Muscle of back (tissue), 11 donors: ENCODE data around the gene WNT2B. TPM values are rescaled to one million over a fixed set of nuclear protein-coding genes. Genes with fewer than 3 reads are reported as not detected.

ENCODE experiments used
- DNase-seq, 3 donors: peaks; one replicate each; pipeline versions ENCODE4 v3.0.0 to v3.0.0-alpha.2; 2013
- polyA plus RNA-seq, 10 donors: library from polyadenylated mRNA; unstranded; fragments of 120-200 nt; gene quantifications; one replicate each; pipeline ENCODE4 v1.2.1, GENCODE V29; 2013; ENCODE audit not compliant: insufficient read length in 10 of 10

The WNT2B gene
- polyA plus RNA-seq, 10 donors: 4.7 to 10.5 (median 6.3) TPM

- DNase-seq: no peak
Measured at GRCh38 chr1:112564081-112564480, 55.3 kb downstream of the WNT2B start.

GRCh38 chr1:112565800-112566199 is 57.0 kb downstream of the WNT2B start:
- no peak for DNase-seq

GRCh38 chr1:112575154-112575804 is 66.5 kb downstream of the WNT2B start:
- peak in 1 of 3 donors; percentile 57 for DNase-seq

- DNase-seq: no peak
Measured at GRCh38 chr1:112576240-112576639, 67.5 kb downstream of the WNT2B start.

Other genes with a start within 250 kb of the WNT2B start
- gene CTTNBP2NL, start 112.8 kb upstream of the WNT2B start, polyA plus RNA-seq: 10 to 100 TPM; 12.9 to 21.2 (median 17.0) TPM
- gene ST7L, start 110.2 kb downstream of the WNT2B start, polyA plus RNA-seq: 10 to 100 TPM; 12.7 to 19.8 (median 16.4) TPM
- 10 to 100 TPM; 70.1 to 100.0 (median 87.6) TPM for gene CAPZA1, start 110.9 kb downstream of the WNT2B start, polyA plus RNA-seq
- 10 to 100 TPM; 41.8 to 71.6 (median 49.8) TPM for gene MOV10, start 165.7 kb downstream of the WNT2B start, polyA plus RNA-seq
- 100 to 1,000 TPM; 256 to 336 (median 299) TPM for gene RHOC, start 198.2 kb downstream of the WNT2B start, polyA plus RNA-seq
- gene PPM1J, start 206.4 kb downstream of the WNT2B start, polyA plus RNA-seq: 1 to 10 TPM; 1.7 to 3.3 (median 2.4) TPM